ENCODE data around the gene SDK1.

SDK1 gene

DNA sequence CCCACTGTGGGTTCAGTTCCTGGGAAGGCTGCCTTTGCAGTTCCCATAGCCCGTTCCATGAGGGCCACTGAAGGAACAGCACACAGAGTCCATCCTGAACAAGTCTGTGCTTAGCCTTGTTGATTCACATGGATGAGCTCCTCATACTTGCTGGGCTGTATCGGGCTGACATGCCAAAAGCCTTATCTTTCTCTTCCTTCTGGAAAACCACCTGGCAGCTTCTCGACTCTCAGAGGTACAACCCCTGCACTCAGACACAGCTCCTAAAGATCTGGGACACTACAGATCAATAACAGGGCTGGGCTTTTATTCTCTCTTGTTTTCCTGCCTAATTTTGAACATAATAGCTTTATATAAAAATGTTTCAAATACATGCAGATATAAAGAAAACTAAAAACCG is 667.2 kb downstream of the SDK1 start:
- TF ChIP-seq, protein P1, sequence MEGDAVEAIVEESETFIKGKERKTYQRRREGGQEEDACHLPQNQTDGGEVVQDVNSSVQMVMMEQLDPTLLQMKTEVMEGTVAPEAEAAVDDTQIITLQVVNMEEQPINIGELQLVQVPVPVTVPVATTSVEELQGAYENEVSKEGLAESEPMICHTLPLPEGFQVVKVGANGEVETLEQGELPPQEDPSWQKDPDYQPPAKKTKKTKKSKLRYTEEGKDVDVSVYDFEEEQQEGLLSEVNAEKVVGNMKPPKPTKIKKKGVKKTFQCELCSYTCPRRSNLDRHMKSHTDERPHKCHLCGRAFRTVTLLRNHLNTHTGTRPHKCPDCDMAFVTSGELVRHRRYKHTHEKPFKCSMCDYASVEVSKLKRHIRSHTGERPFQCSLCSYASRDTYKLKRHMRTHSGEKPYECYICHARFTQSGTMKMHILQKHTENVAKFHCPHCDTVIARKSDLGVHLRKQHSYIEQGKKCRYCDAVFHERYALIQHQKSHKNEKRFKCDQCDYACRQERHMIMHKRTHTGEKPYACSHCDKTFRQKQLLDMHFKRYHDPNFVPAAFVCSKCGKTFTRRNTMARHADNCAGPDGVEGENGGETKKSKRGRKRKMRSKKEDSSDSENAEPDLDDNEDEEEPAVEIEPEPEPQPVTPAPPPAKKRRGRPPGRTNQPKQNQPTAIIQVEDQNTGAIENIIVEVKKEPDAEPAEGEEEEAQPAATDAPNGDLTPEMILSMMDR (conservative IDR thresholded peaks at IDR 0.05) = no peak
- TF ChIP-seq ZFX (IDR thresholded peaks at IDR 0.05) = no peak
- no peak overlapping the region for H3K27ac ChIP-seq

DNA sequence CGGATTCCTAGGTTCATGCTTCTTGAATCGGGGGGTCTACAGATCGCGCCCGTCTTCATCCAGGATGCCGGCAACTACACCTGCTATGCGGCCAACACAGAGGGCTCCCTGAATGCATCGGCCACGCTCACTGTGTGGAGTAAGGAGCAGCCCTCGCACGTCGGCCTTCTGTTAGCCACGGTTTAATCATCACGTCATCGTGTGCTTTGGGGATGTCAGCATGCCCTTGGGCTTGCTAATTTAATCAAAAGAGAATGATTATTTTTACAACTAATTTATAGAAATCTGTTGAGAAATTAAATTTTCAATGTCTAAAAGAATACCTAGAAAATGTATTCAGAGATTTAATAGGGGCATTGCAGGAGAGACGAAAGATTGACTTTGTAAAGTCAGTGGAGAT is 668.2 kb downstream of the SDK1 start:
- TF ChIP-seq ZFX (IDR thresholded peaks at IDR 0.05) = no peak
- TF ChIP-seq, protein P1 (conservative IDR thresholded peaks at IDR 0.05) = no peak
- no peak overlapping the region for H3K27ac ChIP-seq

DNA sequence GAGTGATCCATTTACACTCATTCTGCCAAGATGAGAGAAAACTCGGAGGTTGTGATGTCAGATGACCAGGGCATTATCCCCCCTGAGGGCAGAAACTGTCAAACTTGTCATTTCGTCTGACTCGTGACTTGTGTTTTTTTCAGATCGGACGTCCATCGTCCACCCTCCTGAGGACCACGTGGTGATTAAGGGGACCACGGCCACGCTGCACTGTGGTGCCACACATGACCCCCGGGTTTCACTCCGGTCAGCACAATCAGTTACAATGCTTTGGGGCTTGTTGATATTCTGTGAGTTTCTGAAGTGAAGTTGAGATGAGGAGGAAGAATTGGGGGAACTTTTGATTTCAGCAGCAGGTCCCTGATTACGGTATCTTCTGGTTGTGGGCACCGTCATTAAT is 670.3 kb downstream of the SDK1 start:
- TF ChIP-seq, protein P1 (conservative IDR thresholded peaks at IDR 0.05) = no peak
- no peak for TF ChIP-seq ZFX (IDR thresholded peaks at IDR 0.05)
- no peak overlapping the region for H3K27ac ChIP-seq

DNA sequence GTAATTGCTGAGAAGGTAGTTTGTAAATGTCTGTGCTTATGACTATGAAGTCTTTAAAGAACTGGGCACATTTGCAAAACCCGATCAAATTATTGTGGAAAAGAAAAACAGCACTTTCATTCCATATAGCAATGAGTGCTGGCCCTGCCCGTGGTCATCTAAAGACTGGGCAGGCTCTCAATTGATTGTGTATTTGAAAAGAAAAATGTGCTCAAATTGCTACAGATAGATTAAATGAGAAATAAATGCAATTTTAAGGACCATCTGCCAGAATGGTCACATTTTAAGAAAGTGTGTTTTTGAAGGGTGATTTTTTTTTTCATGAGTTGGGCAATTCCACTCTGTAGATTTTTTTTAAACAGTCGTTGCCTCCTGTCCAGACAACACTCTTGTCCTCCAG is 672.2 kb downstream of the SDK1 start:
- TF ChIP-seq, protein P1 (conservative IDR thresholded peaks at IDR 0.05) = no peak
- no peak for TF ChIP-seq ZFX (IDR thresholded peaks at IDR 0.05)
- H3K27ac ChIP-seq = no peak overlapping the region

DNA sequence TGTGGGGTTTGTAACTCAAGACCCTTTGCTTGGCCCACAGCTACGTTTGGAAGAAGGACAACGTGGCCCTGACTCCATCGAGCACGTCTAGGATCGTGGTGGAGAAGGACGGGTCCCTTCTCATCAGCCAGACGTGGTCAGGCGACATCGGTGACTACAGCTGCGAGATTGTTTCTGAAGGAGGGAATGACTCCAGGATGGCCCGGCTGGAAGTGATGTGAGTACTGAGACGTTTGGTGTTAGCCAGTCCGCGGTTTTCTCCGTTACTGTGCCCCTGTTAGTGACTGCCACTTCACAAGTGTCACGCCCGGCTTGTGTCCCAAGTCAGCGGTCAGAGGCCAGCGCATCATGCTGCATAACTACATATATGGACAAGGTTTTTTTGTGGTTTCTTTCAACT is 673.3 kb downstream of the SDK1 start:
- H3K27ac ChIP-seq = no peak overlapping the region

DNA sequence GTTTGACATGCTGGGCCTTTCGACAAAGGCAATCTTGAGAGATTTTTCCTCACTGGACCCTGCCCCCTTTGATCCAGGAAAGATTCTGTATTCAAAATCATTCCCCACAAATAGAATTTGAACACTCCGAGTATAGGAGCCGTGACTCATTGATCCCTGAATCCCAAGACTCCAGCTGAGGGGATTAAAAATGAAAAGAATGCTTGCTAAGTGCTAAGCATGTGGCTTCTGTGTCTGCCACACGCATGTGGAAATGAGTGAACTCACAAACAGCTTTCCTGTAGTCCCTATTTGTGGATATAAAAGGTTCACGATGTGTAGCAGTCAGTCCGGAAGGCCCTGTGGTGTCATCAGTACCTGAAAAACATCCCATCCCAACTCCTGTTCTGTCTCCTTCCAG is 674.3 kb downstream of the SDK1 start:
- TF ChIP-seq, protein P1 (conservative IDR thresholded peaks at IDR 0.05) = no peak
- TF ChIP-seq ZFX (IDR thresholded peaks at IDR 0.05) = no peak
- H3K27ac ChIP-seq = no peak overlapping the region

More for the DNA sequence above, 673.3 kb downstream of the SDK1 start:
- TF ChIP-seq, protein P1 (conservative IDR thresholded peaks at IDR 0.05) = no peak
- TF ChIP-seq ZFX (IDR thresholded peaks at IDR 0.05) = no peak

DNA sequence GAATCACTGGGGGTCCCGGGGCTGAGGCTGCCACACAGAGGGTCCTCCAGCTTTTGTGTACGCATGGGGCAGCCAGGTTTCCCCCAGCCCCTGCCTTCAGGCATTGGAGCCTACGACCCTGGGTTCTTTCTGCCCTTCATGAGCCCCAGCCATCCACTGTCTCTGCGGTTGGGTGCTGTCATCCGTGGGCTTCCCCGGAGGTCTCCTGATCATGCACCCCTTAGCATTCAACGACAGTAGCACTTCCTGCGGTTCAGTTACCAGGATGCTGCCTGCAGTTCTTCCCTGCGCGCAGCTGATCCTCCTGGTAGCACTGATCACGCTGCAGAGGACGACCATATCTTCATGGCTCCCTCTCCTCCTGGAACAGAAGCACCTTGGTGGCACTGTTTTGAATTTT is 676.3 kb downstream of the SDK1 start:
- TF ChIP-seq, protein P1 (conservative IDR thresholded peaks at IDR 0.05) = no peak
- TF ChIP-seq ZFX (IDR thresholded peaks at IDR 0.05) = no peak

More for the DNA sequence above, 676.3 kb downstream of the SDK1 start:
- H3K27ac ChIP-seq = no peak overlapping the region
